Measurements from ENCODE around the gene IGFN1. TPM values are rescaled to one million over a fixed set of nuclear protein-coding genes. Genes with fewer than 3 reads are reported as not detected.

The IGFN1 gene
- total and polyA plus RNA-seq, 9 of the 15 experiments (the other 6 are each of a cell fraction or from before 2014, with no cell fraction given), result 0.04 TPM; not detected in 8

GRCh38 chr1:201184307-201185122, 6.1 kb upstream of the IGFN1 start (continued):
- TF ChIP-seq SFPQ (IDR thresholded peaks at IDR 0.05; ENCODE audit: low read depth, low read length) (no peak), ZNF445 (CRISPR knock-in tag; IDR thresholded peaks at IDR 0.05; ENCODE audit: low read depth) (no peak), ZNF408 (CRISPR knock-in tag; IDR thresholded peaks at IDR 0.05; ENCODE audit: low read depth) (no peak), NONO (IDR thresholded peaks at IDR 0.05; ENCODE audit: low read depth in 2 of 2, low read length in 1 of 2) (no peak), DEAF1 (CRISPR knock-in tag; IDR thresholded peaks at IDR 0.05) (0 out of 2 replicates have a peak, but pooled peaks have one; percentile 22), THAP7 (CRISPR knock-in tag; IDR thresholded peaks at IDR 0.05) (no peak), BRF1 (IDR thresholded peaks at IDR 0.05; ENCODE audit: borderline replicate concordance, extremely low read depth, insufficient read length) (no peak), POU5F1 (IDR thresholded peaks at IDR 0.05; ENCODE audit: borderline replicate concordance, low read depth, low read length, partially characterized antibody) (no peak), GABPB2 (CRISPR knock-in tag; conservative IDR thresholded peaks at IDR 0.05) (no peak), PHF20 (IDR thresholded peaks at IDR 0.05; ENCODE audit: partially characterized antibody) (no peak), CHD4 (IDR thresholded peaks at IDR 0.05; ENCODE audit: insufficient read depth, insufficient replicate concordance, low read depth, low read length, poor library complexity, severe bottlenecking) (no peak), CBX3 (IDR thresholded peaks at IDR 0.05; ENCODE audit: borderline replicate concordance in 1 of 2, low read length in 2 of 2) (no peak), THRAP3 (IDR thresholded peaks at IDR 0.05; ENCODE audit: borderline replicate concordance) (no peak), MCM2 (IDR thresholded peaks at IDR 0.05; ENCODE audit: low read depth) (no peak), ZC3H11A (IDR thresholded peaks at IDR 0.05; ENCODE audit: low read depth, low read length) (no peak)
- TF ChIP-seq, protein P1, sequence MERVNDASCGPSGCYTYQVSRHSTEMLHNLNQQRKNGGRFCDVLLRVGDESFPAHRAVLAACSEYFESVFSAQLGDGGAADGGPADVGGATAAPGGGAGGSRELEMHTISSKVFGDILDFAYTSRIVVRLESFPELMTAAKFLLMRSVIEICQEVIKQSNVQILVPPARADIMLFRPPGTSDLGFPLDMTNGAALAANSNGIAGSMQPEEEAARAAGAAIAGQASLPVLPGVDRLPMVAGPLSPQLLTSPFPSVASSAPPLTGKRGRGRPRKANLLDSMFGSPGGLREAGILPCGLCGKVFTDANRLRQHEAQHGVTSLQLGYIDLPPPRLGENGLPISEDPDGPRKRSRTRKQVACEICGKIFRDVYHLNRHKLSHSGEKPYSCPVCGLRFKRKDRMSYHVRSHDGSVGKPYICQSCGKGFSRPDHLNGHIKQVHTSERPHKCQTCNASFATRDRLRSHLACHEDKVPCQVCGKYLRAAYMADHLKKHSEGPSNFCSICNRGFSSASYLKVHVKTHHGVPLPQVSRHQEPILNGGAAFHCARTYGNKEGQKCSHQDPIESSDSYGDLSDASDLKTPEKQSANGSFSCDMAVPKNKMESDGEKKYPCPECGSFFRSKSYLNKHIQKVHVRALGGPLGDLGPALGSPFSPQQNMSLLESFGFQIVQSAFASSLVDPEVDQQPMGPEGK (CRISPR knock-in tag; IDR thresholded peaks at IDR 0.05; ENCODE audit: borderline replicate concordance), result no peak
- TF ChIP-seq, protein P2, sequence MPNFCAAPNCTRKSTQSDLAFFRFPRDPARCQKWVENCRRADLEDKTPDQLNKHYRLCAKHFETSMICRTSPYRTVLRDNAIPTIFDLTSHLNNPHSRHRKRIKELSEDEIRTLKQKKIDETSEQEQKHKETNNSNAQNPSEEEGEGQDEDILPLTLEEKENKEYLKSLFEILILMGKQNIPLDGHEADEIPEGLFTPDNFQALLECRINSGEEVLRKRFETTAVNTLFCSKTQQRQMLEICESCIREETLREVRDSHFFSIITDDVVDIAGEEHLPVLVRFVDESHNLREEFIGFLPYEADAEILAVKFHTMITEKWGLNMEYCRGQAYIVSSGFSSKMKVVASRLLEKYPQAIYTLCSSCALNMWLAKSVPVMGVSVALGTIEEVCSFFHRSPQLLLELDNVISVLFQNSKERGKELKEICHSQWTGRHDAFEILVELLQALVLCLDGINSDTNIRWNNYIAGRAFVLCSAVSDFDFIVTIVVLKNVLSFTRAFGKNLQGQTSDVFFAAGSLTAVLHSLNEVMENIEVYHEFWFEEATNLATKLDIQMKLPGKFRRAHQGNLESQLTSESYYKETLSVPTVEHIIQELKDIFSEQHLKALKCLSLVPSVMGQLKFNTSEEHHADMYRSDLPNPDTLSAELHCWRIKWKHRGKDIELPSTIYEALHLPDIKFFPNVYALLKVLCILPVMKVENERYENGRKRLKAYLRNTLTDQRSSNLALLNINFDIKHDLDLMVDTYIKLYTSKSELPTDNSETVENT (CRISPR knock-in tag; IDR thresholded peaks at IDR 0.05), result no peak

Measured in K562 (cell line).